Mesenchymal stem cell (in vitro differentiated cells and primary cell): Measurements from ENCODE around the gene ILRUN. TPM values are rescaled to one million over a fixed set of nuclear protein-coding genes. Genes with fewer than 3 reads are reported as not detected.
"Not testable (repeated sequence)": the region's sequence is repeated elsewhere in the genome, so short reads cannot be mapped to it uniquely, and the experiment has no call there.

Source experiments
- DNase-seq: peaks from one replicate; pipeline ENCODE4 v3.0.0-alpha.2; 2013
- H2AFZ ChIP-seq: one replicate; pipeline ENCODE4 v1.6.1; 2013; ENCODE audit warnings: low read depth, mild to moderate bottlenecking, control low read depth, inconsistent platforms, low read length, moderate library complexity
- H2AK5ac ChIP-seq: 2 replicates; pipeline ENCODE4 v1.6.1; 2013; ENCODE audit warnings: low read length, moderate library complexity, mild to moderate bottlenecking, inconsistent platforms; ENCODE audit not compliant: severe bottlenecking
- H2BK120ac ChIP-seq: one replicate; pipeline ENCODE4 v1.6.1; 2013; ENCODE audit warnings: low read depth, mild to moderate bottlenecking, inconsistent platforms, low read length, moderate library complexity
- H2BK12ac ChIP-seq, 2 experiments: one replicate each; pipeline ENCODE4 v1.6.1; 2013; ENCODE audit warnings: inconsistent platforms in 2 of 2, low read length in 2 of 2, mild to moderate bottlenecking in 2 of 2, moderate library complexity in 2 of 2, control low read depth in 1 of 2
- H2BK15ac ChIP-seq: one replicate; pipeline ENCODE4 v1.6.1; 2013; ENCODE audit warnings: mild to moderate bottlenecking, low read depth, inconsistent platforms; ENCODE audit not compliant: poor library complexity, severe bottlenecking
- H2BK5ac ChIP-seq: 2 replicates; pipeline ENCODE4 v1.6.1; 2013; ENCODE audit warnings: low read depth, mild to moderate bottlenecking, low read length, control low read depth, inconsistent platforms; ENCODE audit not compliant: poor library complexity, severe bottlenecking
- H3K14ac ChIP-seq, 2 experiments: one replicate each; pipeline ENCODE4 v1.6.1; 2013; ENCODE audit warnings: inconsistent platforms in 2 of 2, low read length in 2 of 2, control low read depth in 1 of 2, mild to moderate bottlenecking in 1 of 2, moderate library complexity in 1 of 2
- H3K18ac ChIP-seq, 2 experiments: one replicate each; pipeline ENCODE4 v1.6.1; 2013; ENCODE audit warnings: inconsistent platforms in 2 of 2, low read length in 2 of 2, control low read depth in 1 of 2, low read depth in 1 of 2, mild to moderate bottlenecking in 1 of 2
- H3K23ac ChIP-seq, 2 experiments: one replicate each; pipeline ENCODE4 v1.6.1; 2013; ENCODE audit warnings: inconsistent platforms in 2 of 2, low read length in 2 of 2, mild to moderate bottlenecking in 2 of 2, moderate library complexity in 2 of 2, control low read depth in 1 of 2
- H3K27ac ChIP-seq: 2 replicates; pipeline ENCODE4 v1.5.1; 2013; ENCODE audit warnings: mild to moderate bottlenecking, moderate library complexity, low read length, control low read depth, inconsistent platforms; ENCODE audit not compliant: poor library complexity, severe bottlenecking
- H3K27me3 ChIP-seq, 2 experiments: 2 replicates each; pipeline versions ENCODE4 v1.6.1 to v1.7.0; 2013; ENCODE audit warnings: low read length in 2 of 2, mild to moderate bottlenecking in 2 of 2, moderate library complexity in 2 of 2, control low read depth in 1 of 2, inconsistent platforms in 1 of 2; ENCODE audit not compliant: control insufficient read depth in 1 of 2, insufficient read depth in 1 of 2
- H3K36me3 ChIP-seq, 2 experiments: 2 replicates each; pipeline versions ENCODE4 v1.6.1 to v1.7.0; 2013; ENCODE audit warnings: low read length in 2 of 2, control low read depth in 1 of 2, inconsistent platforms in 1 of 2, low read depth in 1 of 2, mild to moderate bottlenecking in 1 of 2; ENCODE audit not compliant: insufficient read depth in 2 of 2, control insufficient read depth in 1 of 2
- H3K4ac ChIP-seq, 2 experiments: one replicate each; pipeline ENCODE4 v1.6.1; 2013; ENCODE audit warnings: inconsistent platforms in 2 of 2, low read length in 2 of 2, mild to moderate bottlenecking in 2 of 2, moderate library complexity in 2 of 2, control low read depth in 1 of 2, low read depth in 1 of 2
- H3K4me1 ChIP-seq: 2 replicates; pipeline ENCODE4 v1.6.1; 2013; ENCODE audit warnings: low read depth, low read length, control low read depth; ENCODE audit not compliant: control insufficient read depth, insufficient read depth
- H3K4me2 ChIP-seq: 2 replicates; pipeline ENCODE4 v1.6.1; 2013; ENCODE audit warnings: low read length, mild to moderate bottlenecking, inconsistent platforms; ENCODE audit not compliant: poor library complexity, severe bottlenecking
- H3K4me3 ChIP-seq, 2 experiments: 2 replicates each; pipeline versions ENCODE4 v1.5.1 to v1.7.0; 2013; ENCODE audit warnings: low read length in 2 of 2, mild to moderate bottlenecking in 2 of 2, control low read depth in 1 of 2, low read depth in 1 of 2; ENCODE audit not compliant: insufficient read depth in 1 of 2
- H3K79me1 ChIP-seq: replicated peaks from 2 replicates; pipeline ENCODE4 v1.6.1; 2013; ENCODE audit warnings: mild to moderate bottlenecking, control low read depth, low read length, inconsistent platforms; ENCODE audit not compliant: poor library complexity, severe bottlenecking
- H3K9ac ChIP-seq: 2 replicates; pipeline ENCODE4 v1.7.0; 2013; ENCODE audit warnings: mild to moderate bottlenecking, low read length, moderate library complexity
- H3K9me3 ChIP-seq: 2 replicates; pipeline ENCODE4 v1.7.0; 2013; ENCODE audit warnings: mild to moderate bottlenecking, low read length; ENCODE audit not compliant: control insufficient read depth
- H4K8ac ChIP-seq: one replicate; pipeline ENCODE4 v1.6.1; 2013; ENCODE audit warnings: inconsistent platforms, mild to moderate bottlenecking, low read length, moderate library complexity
- H4K91ac ChIP-seq: one replicate; pipeline ENCODE4 v1.6.1; 2013; ENCODE audit warnings: mild to moderate bottlenecking, low read length, inconsistent platforms
- WGBS: methylation state at CpG from one replicate; pipeline ENCODE4 v1.1.7; 2013; ENCODE audit warnings: mixed read lengths; 5-methylcytosine and 5-hydroxymethylcytosine counted together
- small RNA-seq: library from polyadenylated mRNA; stranded (forward); fragments of <200 nt; extraction: miRNeasy Mini kit (QIAGEN cat#:217004); gene quantifications from one replicate; pipeline ENCODE3, GENCODE V24; 2013; ENCODE audit warnings: low read depth

Gene ILRUN

DNA sequence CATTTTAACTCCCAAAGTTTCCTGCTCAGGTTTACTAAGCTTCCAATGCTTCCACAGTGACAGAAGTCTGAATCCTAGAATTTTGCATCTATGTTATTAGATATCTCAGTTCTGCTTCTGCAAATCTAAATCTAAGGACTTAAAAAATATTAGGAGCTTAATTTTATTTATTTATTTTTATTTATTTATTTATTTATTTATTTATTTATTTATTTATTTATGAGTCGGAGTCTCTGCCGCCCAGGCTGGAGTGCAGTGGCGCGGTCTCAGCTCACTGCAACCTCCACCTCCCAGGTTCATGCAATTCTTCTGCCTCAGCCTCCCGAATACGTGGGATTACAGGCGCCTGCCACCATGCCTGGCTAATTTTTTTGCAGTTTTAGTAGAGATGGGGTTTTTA, 46.3 kb downstream of the ILRUN start:
- H3K9ac ChIP-seq, H2BK12ac ChIP-seq, H3K4ac ChIP-seq, H3K18ac ChIP-seq, H3K4me3 ChIP-seq, H3K14ac ChIP-seq, H2BK120ac ChIP-seq, DNase-seq, H3K4me1 ChIP-seq, H4K8ac ChIP-seq, H2AK5ac ChIP-seq, H3K23ac ChIP-seq, H2AFZ ChIP-seq, H4K91ac ChIP-seq, H2BK5ac ChIP-seq, H3K27ac ChIP-seq, H3K9me3 ChIP-seq, H3K27me3 ChIP-seq, H2BK15ac ChIP-seq, H3K4me2 ChIP-seq: not testable (repeated sequence)
- peaks cover 10 to 60% of the 10 kb centered on the region in 2 experiments for H3K36me3 ChIP-seq
- peaks cover 27% of the 10 kb centered on the region for H3K79me1 ChIP-seq
- WGBS = 95% methylated on average over 3 of the region's 7 CpGs

DNA sequence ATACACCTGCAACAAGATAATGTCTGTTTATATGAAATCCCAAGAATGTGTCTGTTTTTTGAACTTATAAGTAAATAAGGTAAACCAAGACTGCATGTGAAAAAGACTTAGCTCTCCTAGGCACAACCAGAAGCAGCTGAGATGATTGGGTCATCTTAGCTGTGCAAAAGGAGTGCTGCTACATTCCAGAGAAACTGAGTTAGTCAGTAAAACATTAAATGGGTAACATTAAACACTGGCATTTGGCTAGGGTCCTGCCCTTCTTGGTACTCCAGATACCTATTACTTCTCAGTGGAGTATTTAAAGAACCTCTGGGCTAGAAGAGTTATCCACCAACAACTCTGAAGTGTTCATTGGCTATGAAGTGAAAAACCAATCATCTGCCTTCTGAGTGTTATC, 47.8 kb downstream of the ILRUN start:
- no peak overlapping the region for H3K23ac ChIP-seq
- no peak overlapping the region for H3K14ac ChIP-seq
- H3K79me1 ChIP-seq = peaks cover 28% of the 10 kb centered on the region
- no peak overlapping the region for H4K91ac ChIP-seq
- peaks cover 11 to 63% of the 10 kb centered on the region in 2 experiments for H3K36me3 ChIP-seq
- H4K8ac ChIP-seq = no peak overlapping the region
- no peak overlapping the region for H3K4ac ChIP-seq
- no peak overlapping the region for H3K4me3 ChIP-seq
- DNase-seq = no peak
- H3K27me3 ChIP-seq = no peaks in the 10 kb centered on the region
- H3K27ac ChIP-seq = no peak overlapping the region
- H3K9me3 ChIP-seq = no peaks in the 10 kb centered on the region
- H3K4me1 ChIP-seq = no peaks in the 10 kb centered on the region
- no peak overlapping the region for H3K9ac ChIP-seq
- no peak overlapping the region for H2BK12ac ChIP-seq
- no peak overlapping the region for H2BK5ac ChIP-seq
- no peak overlapping the region for H3K18ac ChIP-seq
- H2AK5ac ChIP-seq = no peak overlapping the region
- H2AFZ ChIP-seq = no peak overlapping the region
- H2BK120ac ChIP-seq = no peak overlapping the region
- H3K4me2 ChIP-seq = no peak overlapping the region
- H2BK15ac ChIP-seq = no peak overlapping the region

Small RNA genes within 50 kb of the gene (small RNA-seq; reads per million reads assigned to genes)
- not detected for gene RN7SL200P
